ENCODE results near the gene TEAD3. TPM values are rescaled to one million over a fixed set of nuclear protein-coding genes. Genes with fewer than 3 reads are reported as not detected.

TEAD3 gene
- total and polyA plus RNA-seq, 2 of the 4 experiments (the other 2 are of a cell fraction): 5.2 to 28.0 TPM

DNA sequence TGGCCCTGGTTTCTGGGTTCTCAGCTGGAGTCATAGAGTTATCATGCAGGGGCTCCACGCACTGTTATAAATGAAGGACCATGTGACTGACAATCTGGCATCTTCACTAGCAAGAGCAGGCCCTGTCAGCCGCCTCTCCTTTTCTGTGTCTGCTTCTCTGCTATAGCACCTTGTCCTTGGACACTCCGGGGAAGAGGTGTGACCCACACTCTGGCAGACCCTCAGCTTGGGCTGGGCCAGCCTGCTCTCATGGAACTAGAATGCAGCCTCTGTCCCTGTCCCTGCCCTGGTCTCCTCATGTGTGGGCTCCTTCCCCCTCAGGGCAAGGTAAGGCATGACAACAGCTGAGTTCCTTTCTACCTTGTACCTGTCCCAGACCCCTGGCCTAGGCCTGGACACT, 55.7 kb downstream of the TEAD3 start:
- Histone ChIP-seq H4K91ac (ENCODE audit: insufficient read depth, low read depth, low read length) (peak overlapping the region; percentile 55), H2AK9ac (replicated peaks; ENCODE audit: low read depth, low read length, poor library complexity) (no peak overlapping the region), H3K23ac (ENCODE audit: low read depth, low read length) (no peak overlapping the region), H3K79me1 (ENCODE audit: low read depth in 1 of 2, low read length in 2 of 2) (no peaks in the 10 kb centered on the region), H4K8ac (ENCODE audit: low read depth in 2 of 2, low read length in 2 of 2) (no peak overlapping the region), H3K27me3 (ENCODE audit: control insufficient read depth, insufficient read depth, low read length) (no peaks in the 10 kb centered on the region), H3K4ac (ENCODE audit: low read depth, low read length) (peak overlapping the region; percentile 55), H3K36me3 (ENCODE audit: control insufficient read depth, insufficient read depth, low read length) (no peaks in the 10 kb centered on the region), H2AK5ac (ENCODE audit: low read depth, low read length) (peak overlapping the region; percentile 53), H3K9me3 (ENCODE audit: control insufficient read depth, insufficient read depth, low read length) (no peaks in the 10 kb centered on the region), H3K9ac (ENCODE audit: low read depth, low read length) (no peak overlapping the region), H4K20me1 (ENCODE audit: insufficient read depth, low read length) (no peaks in the 10 kb centered on the region), H3K4me1 (ENCODE audit: control insufficient read depth, insufficient read depth, low read length) (no peaks in the 10 kb centered on the region), H3K4me3 (ENCODE audit: insufficient read depth, low read depth, low read length) (no peak overlapping the region), H2BK15ac (ENCODE audit: low read depth, low read length) (peak overlapping the region; percentile 48; the same call in 1 of the 3 replicates), H3K9me1 (ENCODE audit: insufficient read depth, low read length) (no peaks in the 10 kb centered on the region; the same call in 1 of the 2 replicates), H2BK5ac (ENCODE audit: low read depth, low read length, poor library complexity, severe bottlenecking) (no peak overlapping the region), H2BK120ac (ENCODE audit: low read depth, low read length) (no peak overlapping the region), H2AFZ (replicated peaks; ENCODE audit: low read length, poor library complexity) (no peak overlapping the region), H3K18ac (ENCODE audit: low read depth, low read length) (no peak overlapping the region), H3K56ac (ENCODE audit: extremely low read depth, insufficient read depth, low read length) (no peak overlapping the region), H2BK20ac (ENCODE audit: low read depth, low read length) (no peak overlapping the region; the same call in 1 of the 2 replicates), H4K5ac (ENCODE audit: low read depth, low read length) (no peak overlapping the region), H3K4me2 (ENCODE audit: low read depth, low read length) (no peak overlapping the region), H3K14ac (replicated peaks; ENCODE audit: low read depth, low read length) (no peak overlapping the region), H3K27ac (ENCODE audit: insufficient read depth, low read length) (no peak overlapping the region)
- ChIA-PET CTCF (interaction anchor here (1.1 kb wide), 1 partner anchor 22 kb away, joined by 4 read pairs; no protein-coding TSS in a partner anchor), POLR2A (ENCODE audit: unreplicated experiment) (no interaction called here)
- ATAC-seq (ENCODE audit: low read depth) (no peak), DNase-seq (no peak)
- intact Hi-C loops (cut with micrococcal nuclease): no loop called here
- BruUV-seq (replicated peaks): no TSS peak
- dilution Hi-C loops (cut with HindIII; ENCODE audit: low sequenced_read_pairs, unreplicated experiment): no loop called here
- 100% methylated on average over 1 of the region's 3 CpGs; no CpG with 5 or more reads in 1 of the 2 experiments for WGBS, 2 experiments (ENCODE audit: extremely low coverage in 2 of 2, insufficient read length in 1 of 2)
- TF ChIP-seq, protein P1, sequence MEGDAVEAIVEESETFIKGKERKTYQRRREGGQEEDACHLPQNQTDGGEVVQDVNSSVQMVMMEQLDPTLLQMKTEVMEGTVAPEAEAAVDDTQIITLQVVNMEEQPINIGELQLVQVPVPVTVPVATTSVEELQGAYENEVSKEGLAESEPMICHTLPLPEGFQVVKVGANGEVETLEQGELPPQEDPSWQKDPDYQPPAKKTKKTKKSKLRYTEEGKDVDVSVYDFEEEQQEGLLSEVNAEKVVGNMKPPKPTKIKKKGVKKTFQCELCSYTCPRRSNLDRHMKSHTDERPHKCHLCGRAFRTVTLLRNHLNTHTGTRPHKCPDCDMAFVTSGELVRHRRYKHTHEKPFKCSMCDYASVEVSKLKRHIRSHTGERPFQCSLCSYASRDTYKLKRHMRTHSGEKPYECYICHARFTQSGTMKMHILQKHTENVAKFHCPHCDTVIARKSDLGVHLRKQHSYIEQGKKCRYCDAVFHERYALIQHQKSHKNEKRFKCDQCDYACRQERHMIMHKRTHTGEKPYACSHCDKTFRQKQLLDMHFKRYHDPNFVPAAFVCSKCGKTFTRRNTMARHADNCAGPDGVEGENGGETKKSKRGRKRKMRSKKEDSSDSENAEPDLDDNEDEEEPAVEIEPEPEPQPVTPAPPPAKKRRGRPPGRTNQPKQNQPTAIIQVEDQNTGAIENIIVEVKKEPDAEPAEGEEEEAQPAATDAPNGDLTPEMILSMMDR (conservative IDR thresholded peaks at IDR 0.05; ENCODE audit: low read depth, low read length): no peak
- TF ChIP-seq NFE2L2 (IDR thresholded peaks at IDR 0.05; ENCODE audit: low read depth, low read length): no peak
- no peak for TF ChIP-seq MAZ (IDR thresholded peaks at IDR 0.05; ENCODE audit: borderline replicate concordance, low read depth, low read length)
- in situ Hi-C loops (cut with MboI; ENCODE audit: low sequenced_read_pairs): no loop called here
